Panc1 (cell line): ENCODE measurements around the gene ZDHHC14. TPM values are rescaled to one million over a fixed set of nuclear protein-coding genes. Genes with fewer than 3 reads are reported as not detected.

Experiments used
- ATAC-seq: fragments of 200-7000 bp; cut with Tn5 transposase; 2 replicates; pipeline ENCODE4 v1.9.1; 2020; ENCODE audit warnings: mild to moderate bottlenecking, moderate library complexity
- BruUV-seq: library from RNA; stranded (reverse); fragments of 400-500 nt; replicated peaks from 2 replicates; lab custom pipeline; 2021; lab: Mats Ljungman, UMichigan
- CTCF ChIA-PET: fragments of 300-600 bp; sonication (Branson Sonifier 250); formaldehyde crosslinking; loops from one replicate; lab custom pipeline; 2022; ENCODE audit warnings: antibody characterized with exemption; lab: Charles Lee
- POLR2A ChIA-PET: fragments of 300-600 bp; sonication (Branson Sonifier 250); formaldehyde crosslinking; loops from one replicate; lab custom pipeline; 2022; ENCODE audit warnings: antibody characterized with exemption; lab: Charles Lee
- DNase-seq: peaks from one replicate; pipeline ENCODE4 v3.0.0-alpha.2; 2010; ENCODE audit warnings: low read depth, low spot score
- H3K27ac ChIP-seq: 2 replicates; pipeline ENCODE4 v1.5.1; 2011; ENCODE audit warnings: mild to moderate bottlenecking, low read length, inconsistent platforms
- H3K27me3 ChIP-seq: fragments of 200-500 bp; sonication (Bioruptor generic); 2 replicates; pipeline ENCODE4 v1.6.0; 2014; ENCODE audit warnings: low read length, inconsistent platforms; ENCODE audit not compliant: control insufficient read depth, insufficient read depth
- H3K36me3 ChIP-seq: fragments of 200-500 bp; sonication (Bioruptor generic); 2 replicates; pipeline ENCODE4 v1.5.1; 2014; ENCODE audit warnings: inconsistent platforms, mild to moderate bottlenecking, low read length, moderate library complexity; ENCODE audit not compliant: control insufficient read depth, insufficient read depth
- H3K4me1 ChIP-seq: 2 replicates; pipeline ENCODE4 v1.5.1; 2011; ENCODE audit warnings: inconsistent platforms, mild to moderate bottlenecking, low read length, moderate library complexity; ENCODE audit not compliant: control insufficient read depth, insufficient read depth
- H3K4me3 ChIP-seq, 2 experiments: 2 replicates each; pipeline ENCODE4 v1.5.1; 2011 to 2012; ENCODE audit warnings: low read depth in 2 of 2, low read length in 2 of 2, mild to moderate bottlenecking in 2 of 2, inconsistent platforms in 1 of 2, moderate library complexity in 1 of 2
- H3K9me3 ChIP-seq: fragments of 200-500 bp; sonication (Bioruptor generic); 2 replicates; pipeline ENCODE4 v1.5.1; 2014; ENCODE audit warnings: low read depth, mild to moderate bottlenecking, inconsistent platforms, low read length, moderate library complexity; ENCODE audit not compliant: control insufficient read depth, insufficient read depth
- CTCF ChIP-seq: fragments of 450-650 bp; IDR thresholded peaks from 2 replicates; pipeline ENCODE4 v1.5.1; 2017; ENCODE audit warnings: mild to moderate bottlenecking
- POLR2AphosphoS5 ChIP-seq: IDR thresholded peaks from 2 replicates; pipeline ENCODE4 v1.6.1; 2012; ENCODE audit warnings: mild to moderate bottlenecking, low read depth, low read length, moderate library complexity
- SIN3A ChIP-seq: IDR thresholded peaks from 2 replicates; pipeline ENCODE4 v1.6.1; 2012; ENCODE audit warnings: low read depth, mild to moderate bottlenecking, low read length, moderate library complexity, borderline replicate concordance; ENCODE audit not compliant: insufficient read depth
- TCF7L2 ChIP-seq: IDR thresholded peaks from 2 replicates; pipeline ENCODE4 v1.6.1; 2011; ENCODE audit warnings: mild to moderate bottlenecking, low read depth, low read length, inconsistent platforms
- in situ Hi-C: cut with HindIII; loops from 2 replicates; pipeline ENCODE4 v1.10.0; 2016; ENCODE audit warnings: low sequenced_read_pairs, low pct_unique_long_range_greater_than_20kb
- intact Hi-C: fragments of 100-400 bp; cut with micrococcal nuclease; formaldehyde crosslinking; loops from one replicate; pipeline ENCODE4 v1.10.0; 2022; ENCODE audit not compliant: unreplicated experiment
- total RNA-seq: library from RNA; stranded (reverse); gene quantifications from one replicate; pipeline ENCODE4 v1.2.1, GENCODE V29; 2021; ENCODE audit not compliant: unreplicated experiment
- TF ChIP-seq, protein P1 (sequence below), 2 experiments: IDR thresholded peaks; 2 replicates each; pipeline ENCODE4 v1.6.1; 2011 to 2012; ENCODE audit warnings: low read depth in 2 of 2, control low read depth in 1 of 2, low read length in 1 of 2, mild to moderate bottlenecking in 1 of 2, moderate library complexity in 1 of 2; ENCODE audit not compliant: insufficient read depth in 1 of 2

The ZDHHC14 gene
- total RNA-seq, 1 experiment from 2014 or later: 19.9 TPM

GRCh38 chr6:157595768-157596167 lies 214.8 kb downstream of the ZDHHC14 start:
- H3K27me3 ChIP-seq: no peaks in the 10 kb centered on the region
- ChIA-PET CTCF (no interaction called here), POLR2A (no interaction called here)
- ATAC-seq (no peak), DNase-seq (no peak)
- no peak overlapping the region for H3K27ac ChIP-seq
- no peaks in the 10 kb centered on the region for H3K9me3 ChIP-seq
- intact Hi-C loops: loop anchor here (2.0 to 10.0 kb wide), 2 partner anchors 211 to 281 kb away; partner anchors contain the start of gene ZDHHC14
- BruUV-seq: no TSS peak
- in situ Hi-C loops: no loop called here
- no peak overlapping the region for H3K4me3 ChIP-seq
- TF ChIP-seq, protein P1, sequence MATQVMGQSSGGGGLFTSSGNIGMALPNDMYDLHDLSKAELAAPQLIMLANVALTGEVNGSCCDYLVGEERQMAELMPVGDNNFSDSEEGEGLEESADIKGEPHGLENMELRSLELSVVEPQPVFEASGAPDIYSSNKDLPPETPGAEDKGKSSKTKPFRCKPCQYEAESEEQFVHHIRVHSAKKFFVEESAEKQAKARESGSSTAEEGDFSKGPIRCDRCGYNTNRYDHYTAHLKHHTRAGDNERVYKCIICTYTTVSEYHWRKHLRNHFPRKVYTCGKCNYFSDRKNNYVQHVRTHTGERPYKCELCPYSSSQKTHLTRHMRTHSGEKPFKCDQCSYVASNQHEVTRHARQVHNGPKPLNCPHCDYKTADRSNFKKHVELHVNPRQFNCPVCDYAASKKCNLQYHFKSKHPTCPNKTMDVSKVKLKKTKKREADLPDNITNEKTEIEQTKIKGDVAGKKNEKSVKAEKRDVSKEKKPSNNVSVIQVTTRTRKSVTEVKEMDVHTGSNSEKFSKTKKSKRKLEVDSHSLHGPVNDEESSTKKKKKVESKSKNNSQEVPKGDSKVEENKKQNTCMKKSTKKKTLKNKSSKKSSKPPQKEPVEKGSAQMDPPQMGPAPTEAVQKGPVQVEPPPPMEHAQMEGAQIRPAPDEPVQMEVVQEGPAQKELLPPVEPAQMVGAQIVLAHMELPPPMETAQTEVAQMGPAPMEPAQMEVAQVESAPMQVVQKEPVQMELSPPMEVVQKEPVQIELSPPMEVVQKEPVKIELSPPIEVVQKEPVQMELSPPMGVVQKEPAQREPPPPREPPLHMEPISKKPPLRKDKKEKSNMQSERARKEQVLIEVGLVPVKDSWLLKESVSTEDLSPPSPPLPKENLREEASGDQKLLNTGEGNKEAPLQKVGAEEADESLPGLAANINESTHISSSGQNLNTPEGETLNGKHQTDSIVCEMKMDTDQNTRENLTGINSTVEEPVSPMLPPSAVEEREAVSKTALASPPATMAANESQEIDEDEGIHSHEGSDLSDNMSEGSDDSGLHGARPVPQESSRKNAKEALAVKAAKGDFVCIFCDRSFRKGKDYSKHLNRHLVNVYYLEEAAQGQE (IDR thresholded peaks at IDR 0.05; ENCODE audit: insufficient read depth in 1 of 2, low read depth in 2 of 2, low read length in 1 of 2): no peak
- TF ChIP-seq POLR2AphosphoS5 (no peak), TCF7L2 (no peak), SIN3A (no peak), CTCF (no peak)
- H3K4me1 ChIP-seq: no peaks in the 10 kb centered on the region
- no peaks in the 10 kb centered on the region for H3K36me3 ChIP-seq

DNA sequence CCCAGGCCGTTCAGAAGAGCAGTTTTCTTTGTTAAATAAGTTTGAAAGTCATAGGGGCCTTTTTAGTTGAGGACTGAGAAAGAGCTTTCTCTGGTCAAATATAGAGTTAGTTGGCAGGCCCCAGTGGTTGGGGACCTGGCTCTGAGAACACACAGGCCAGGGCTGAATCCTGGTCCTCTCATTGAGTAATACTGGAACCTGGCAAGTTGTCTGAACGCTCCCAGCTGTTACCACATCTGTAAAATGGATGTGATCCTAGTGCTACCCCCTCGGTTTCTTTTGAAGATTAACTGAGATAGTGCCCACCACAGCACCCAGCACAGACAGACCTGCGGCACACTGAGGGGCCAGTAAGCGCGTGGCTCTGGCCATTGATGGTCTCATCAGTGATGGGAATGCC lies 215.5 kb downstream of the ZDHHC14 start:
- no peak overlapping the region for H3K27ac ChIP-seq
- intact Hi-C loops: loop anchor here (2.0 to 10.0 kb wide), 2 partner anchors 212 to 282 kb away; partner anchors contain the start of gene ZDHHC14

More for the DNA sequence above, 215.5 kb downstream of the ZDHHC14 start:
- no peaks in the 10 kb centered on the region for H3K27me3 ChIP-seq
- in situ Hi-C loops: no loop called here
- H3K4me1 ChIP-seq: no peaks in the 10 kb centered on the region
- no peak overlapping the region for H3K4me3 ChIP-seq
- BruUV-seq: no TSS peak
- TF ChIP-seq TCF7L2 (no peak), POLR2AphosphoS5 (no peak), CTCF (no peak), SIN3A (no peak)
- TF ChIP-seq, protein P1 (IDR thresholded peaks at IDR 0.05; ENCODE audit: insufficient read depth in 1 of 2, low read depth in 2 of 2, low read length in 1 of 2): no peak
- no peaks in the 10 kb centered on the region for H3K36me3 ChIP-seq
- POLR2A ChIA-PET: no interaction called here
- ATAC-seq: no peak
- CTCF ChIA-PET: no interaction called here
- DNase-seq: no peak
- no peaks in the 10 kb centered on the region for H3K9me3 ChIP-seq
